Activated CD8-positive, alpha-beta T cell treated with anti-CD3 and anti-CD28 coated beads, Interleukin-2, amount 10 ng/mL, durations not matched to agents 7 days and 5 days (primary cell): ENCODE results near the gene ELMO2. TPM values are rescaled to one million over a fixed set of nuclear protein-coding genes. Genes with fewer than 3 reads are reported as not detected.

Source experiments
- ATAC-seq: fragments of 150-1000 bp; cut with Tn5 transposase; one replicate; pipeline ENCODE4 v1.10.0; 2021; ENCODE audit warnings: moderate library complexity
- CTCF ChIA-PET: fragments of 350-600 bp; sonication (Branson Sonifier 250); formaldehyde crosslinking; loops from one replicate; lab custom pipeline; 2021; ENCODE audit warnings: antibody characterized with exemption; lab: Charles Lee
- POLR2A ChIA-PET: fragments of 350-600 bp; sonication (Branson Sonifier 250); formaldehyde crosslinking; loops from one replicate; lab custom pipeline; 2021; ENCODE audit warnings: antibody characterized with exemption; lab: Charles Lee
- DNase-seq: peaks from one replicate; pipeline ENCODE4 v3.0.0-alpha.2; 2020
- H3K27ac Mint-ChIP-seq: one replicate; pipeline ENCODE4 v1.8.0; 2021; ENCODE audit warnings: mild to moderate bottlenecking, mixed read lengths
- H3K27me3 Mint-ChIP-seq: one replicate; pipeline ENCODE4 v1.8.0; 2021; ENCODE audit warnings: low read depth, mixed read lengths
- H3K36me3 Mint-ChIP-seq: one replicate; pipeline ENCODE4 v1.8.0; 2021; ENCODE audit warnings: low read depth, mixed read lengths
- H3K4me1 Mint-ChIP-seq: one replicate; pipeline ENCODE4 v1.8.0; 2021; ENCODE audit warnings: low read depth, mixed read lengths
- H3K4me3 Mint-ChIP-seq: one replicate; pipeline ENCODE4 v1.8.0; 2021; ENCODE audit warnings: mild to moderate bottlenecking, mixed read lengths
- H3K9me3 Mint-ChIP-seq: one replicate; pipeline ENCODE4 v1.8.0; 2022; ENCODE audit warnings: mixed read lengths; ENCODE audit not compliant: insufficient read depth
- total RNA-seq, 2 experiments: library from RNA; stranded (reverse); gene quantifications; one replicate each; pipeline ENCODE4 v1.2.3, GENCODE V29; 2021

The ELMO2 gene
- total RNA-seq, 2 experiments from 2014 or later = 66.1 to 82.3 TPM

GRCh38 chr20:46357030-46357514, 49.3 kb downstream of the ELMO2 start:
- peak overlapping the region; percentile 58 for H3K27ac Mint-ChIP-seq
- ATAC-seq = no peak
- no peak overlapping the region for H3K4me3 Mint-ChIP-seq
- POLR2A ChIA-PET = interaction anchor here (0.6 to 1.4 kb wide), 3 partner anchors 47 to 51 kb away, joined by 3 to 4 read pairs (median 3); no protein-coding TSS in a partner anchor
- peaks cover 38% of the 10 kb centered on the region for H3K4me1 Mint-ChIP-seq
- H3K9me3 Mint-ChIP-seq = no peaks in the 10 kb centered on the region
- no peak for DNase-seq
- CTCF ChIA-PET = interaction anchor here (2.3 kb wide), 1 partner anchor 8 kb away, joined by 17 read pairs; no protein-coding TSS in a partner anchor
- H3K27me3 Mint-ChIP-seq = no peaks in the 10 kb centered on the region
- peaks cover 21% of the 10 kb centered on the region for H3K36me3 Mint-ChIP-seq

GRCh38 chr20:46356195-46357029, 50.0 kb downstream of the ELMO2 start:
- Mint-ChIP-seq H3K4me3 (no peak overlapping the region), H3K4me1 (peaks cover 31% of the 10 kb centered on the region), H3K27ac (no peak overlapping the region), H3K9me3 (no peaks in the 10 kb centered on the region), H3K27me3 (no peaks in the 10 kb centered on the region), H3K36me3 (peaks cover 17% of the 10 kb centered on the region)
- POLR2A ChIA-PET = interaction anchor here (0.6 kb wide), 1 partner anchor 52 kb away, joined by 4 read pairs; no protein-coding TSS in a partner anchor
- no peak for DNase-seq
- no peak for ATAC-seq
- CTCF ChIA-PET = no interaction called here

- Mint-ChIP-seq H3K9me3 (no peaks in the 10 kb centered on the region), H3K36me3 (peaks cover 14% of the 10 kb centered on the region), H3K27ac (peak overlapping the region; percentile 52), H3K27me3 (no peaks in the 10 kb centered on the region), H3K4me3 (no peak overlapping the region), H3K4me1 (peaks cover 32% of the 10 kb centered on the region)
- ATAC-seq = no peak
- ChIA-PET CTCF (no interaction called here), POLR2A (no interaction called here)
- DNase-seq = no peak
These were observed 50.6 kb downstream of the ELMO2 start for GRCh38 chr20:46355778-46356177.

- ATAC-seq (no peak), DNase-seq (no peak)
- Mint-ChIP-seq H3K36me3 (peaks cover 18% of the 10 kb centered on the region), H3K9me3 (no peaks in the 10 kb centered on the region), H3K27ac (peak overlapping the region; percentile 46), H3K4me1 (peaks cover 37% of the 10 kb centered on the region), H3K27me3 (no peaks in the 10 kb centered on the region), H3K4me3 (no peak overlapping the region)
- CTCF ChIA-PET = no interaction called here
- POLR2A ChIA-PET = no interaction called here
These were observed 51.3 kb downstream of the ELMO2 start for GRCh38 chr20:46354920-46355654.

GRCh38 chr20:46354207-46354555, 52.2 kb downstream of the ELMO2 start:
- CTCF ChIA-PET = no interaction called here
- H3K27ac Mint-ChIP-seq = no peak overlapping the region
- H3K4me1 Mint-ChIP-seq = peaks cover 32% of the 10 kb centered on the region
- POLR2A ChIA-PET = no interaction called here
- H3K9me3 Mint-ChIP-seq = no peaks in the 10 kb centered on the region
- ATAC-seq = no peak
- no peak for DNase-seq
- no peaks in the 10 kb centered on the region for H3K27me3 Mint-ChIP-seq
- H3K4me3 Mint-ChIP-seq = no peak overlapping the region
- H3K36me3 Mint-ChIP-seq = peaks cover 17% of the 10 kb centered on the region

- DNase-seq = no peak
- ChIA-PET POLR2A (no interaction called here), CTCF (interaction anchor here (1.0 kb wide), 1 partner anchor 17 kb away, joined by 3 read pairs; no protein-coding TSS in a partner anchor)
- Mint-ChIP-seq H3K4me1 (peaks cover 30% of the 10 kb centered on the region), H3K27ac (no peak overlapping the region), H3K36me3 (peaks cover 14% of the 10 kb centered on the region), H3K9me3 (no peaks in the 10 kb centered on the region), H3K4me3 (no peak overlapping the region), H3K27me3 (no peaks in the 10 kb centered on the region)
- ATAC-seq = no peak
These were observed 52.8 kb downstream of the ELMO2 start for GRCh38 chr20:46353500-46354206.

GRCh38 chr20:46352370-46352938, 54.0 kb downstream of the ELMO2 start:
- H3K27ac Mint-ChIP-seq = no peak overlapping the region
- DNase-seq = no peak

GRCh38 chr20:46351357-46352058, 54.9 kb downstream of the ELMO2 start:
- POLR2A ChIA-PET = no interaction called here
- DNase-seq = no peak
- Mint-ChIP-seq H3K4me1 (peaks cover 20% of the 10 kb centered on the region), H3K27ac (no peak overlapping the region), H3K36me3 (peaks cover 14% of the 10 kb centered on the region), H3K4me3 (no peak overlapping the region), H3K9me3 (no peaks in the 10 kb centered on the region), H3K27me3 (no peaks in the 10 kb centered on the region)
- CTCF ChIA-PET = no interaction called here
- no peak for ATAC-seq

More at GRCh38 chr20:46352370-46352938, 54.0 kb downstream of the ELMO2 start:
- POLR2A ChIA-PET = no interaction called here
- no peak overlapping the region for H3K4me3 Mint-ChIP-seq
- peaks cover 14% of the 10 kb centered on the region for H3K36me3 Mint-ChIP-seq
- H3K27me3 Mint-ChIP-seq = no peaks in the 10 kb centered on the region
- CTCF ChIA-PET = interaction anchor here (1.0 kb wide), 1 partner anchor 18 kb away, joined by 3 read pairs; no protein-coding TSS in a partner anchor
- ATAC-seq = no peak
- H3K4me1 Mint-ChIP-seq = peaks cover 26% of the 10 kb centered on the region
- no peaks in the 10 kb centered on the region for H3K9me3 Mint-ChIP-seq

GRCh38 chr20:46350986-46351267, 55.5 kb downstream of the ELMO2 start:
- CTCF ChIA-PET = no interaction called here
- no peaks in the 10 kb centered on the region for H3K27me3 Mint-ChIP-seq
- no peak for ATAC-seq
- no peaks in the 10 kb centered on the region for H3K9me3 Mint-ChIP-seq
- POLR2A ChIA-PET = no interaction called here
- DNase-seq = no peak
- H3K27ac Mint-ChIP-seq = peak overlapping the region; percentile 33
- H3K4me1 Mint-ChIP-seq = peaks cover 20% of the 10 kb centered on the region
- H3K36me3 Mint-ChIP-seq = peaks cover 17% of the 10 kb centered on the region
- no peak overlapping the region for H3K4me3 Mint-ChIP-seq

- no peak for ATAC-seq
- peak overlapping the region; percentile 33 for H3K27ac Mint-ChIP-seq
- peaks cover 13% of the 10 kb centered on the region for H3K36me3 Mint-ChIP-seq
- no peaks in the 10 kb centered on the region for H3K27me3 Mint-ChIP-seq
- H3K4me3 Mint-ChIP-seq = no peak overlapping the region
- ChIA-PET CTCF (interaction anchor here (1.7 to 2.6 kb wide), 4 partner anchors 8 to 54 kb away, joined by 4 to 20 read pairs (median 16); no protein-coding TSS in a partner anchor), POLR2A (no interaction called here)
- no peak for DNase-seq
- H3K9me3 Mint-ChIP-seq = no peaks in the 10 kb centered on the region
- peaks cover 20% of the 10 kb centered on the region for H3K4me1 Mint-ChIP-seq
These were observed 56.0 kb downstream of the ELMO2 start for GRCh38 chr20:46350201-46350985.
